ENCODE measurements around the gene RIPOR3.
"Not testable (repeated sequence)": the region's sequence is repeated elsewhere in the genome, so short reads cannot be mapped to it uniquely, and the experiment has no call there.

RIPOR3 gene

GRCh38 chr20:50578061-50578777 is 113.1 kb downstream of the RIPOR3 start:
- FAIRE-seq: peak; percentile 9
- DNase-seq (ENCODE audit: low spot score): no peak

GRCh38 chr20:50577175-50578018 is 113.9 kb downstream of the RIPOR3 start:
- peak; percentile 37 for FAIRE-seq
- no peak for DNase-seq (ENCODE audit: low spot score)

DNA sequence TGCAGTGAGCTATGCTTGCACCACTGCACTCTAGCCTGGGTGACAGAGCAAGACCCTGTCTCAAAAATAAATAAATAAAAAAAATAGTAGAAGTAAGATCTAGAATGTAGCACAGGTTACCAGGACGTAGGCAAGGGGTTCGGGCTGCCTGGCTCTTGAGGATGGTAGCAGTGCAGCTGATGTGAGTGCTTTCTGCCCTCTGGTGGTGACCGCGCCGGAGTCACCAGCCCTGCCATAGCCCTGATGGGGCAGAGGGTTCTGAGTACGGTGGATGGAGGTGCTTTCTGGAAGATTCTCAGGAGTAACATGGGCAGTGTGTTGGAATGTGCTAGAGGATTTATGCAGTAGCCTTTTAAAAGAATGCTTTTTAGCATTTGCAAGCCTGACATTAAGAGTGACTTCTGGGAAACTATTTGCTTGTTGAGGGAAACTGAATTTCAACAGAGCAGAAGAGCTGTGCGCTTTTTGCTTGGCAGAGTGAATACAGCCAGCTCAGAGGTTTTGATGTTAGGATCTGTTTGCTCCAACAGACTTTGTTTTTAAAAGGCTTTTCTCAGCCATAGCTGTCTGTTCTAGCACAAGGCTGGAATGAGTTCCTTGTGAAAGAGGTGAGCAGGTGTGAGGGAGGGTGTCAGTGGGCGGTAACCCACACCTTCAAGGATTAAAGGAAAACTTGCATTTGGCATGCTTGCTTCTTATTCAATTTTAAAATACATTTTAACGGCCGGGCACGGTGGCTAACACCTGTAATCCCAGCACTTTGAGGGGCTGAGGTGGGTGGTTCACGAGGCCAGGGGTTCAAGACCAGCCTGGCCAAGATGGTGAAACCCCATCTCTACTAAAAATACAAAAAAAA is 115.2 kb downstream of the RIPOR3 start:
- peak; percentile 62 for DNase-seq (ENCODE audit: low spot score)
- FAIRE-seq: peak; percentile 53

- FAIRE-seq (no peak), DNase-seq (ENCODE audit: low spot score) (no peak)
Observed at GRCh38 chr20:50574586-50574985, 116.8 kb downstream of the RIPOR3 start.

- no peak for DNase-seq (ENCODE audit: low spot score)
- no peak for FAIRE-seq
Observed at GRCh38 chr20:50574108-50574507, 117.2 kb downstream of the RIPOR3 start.

DNA sequence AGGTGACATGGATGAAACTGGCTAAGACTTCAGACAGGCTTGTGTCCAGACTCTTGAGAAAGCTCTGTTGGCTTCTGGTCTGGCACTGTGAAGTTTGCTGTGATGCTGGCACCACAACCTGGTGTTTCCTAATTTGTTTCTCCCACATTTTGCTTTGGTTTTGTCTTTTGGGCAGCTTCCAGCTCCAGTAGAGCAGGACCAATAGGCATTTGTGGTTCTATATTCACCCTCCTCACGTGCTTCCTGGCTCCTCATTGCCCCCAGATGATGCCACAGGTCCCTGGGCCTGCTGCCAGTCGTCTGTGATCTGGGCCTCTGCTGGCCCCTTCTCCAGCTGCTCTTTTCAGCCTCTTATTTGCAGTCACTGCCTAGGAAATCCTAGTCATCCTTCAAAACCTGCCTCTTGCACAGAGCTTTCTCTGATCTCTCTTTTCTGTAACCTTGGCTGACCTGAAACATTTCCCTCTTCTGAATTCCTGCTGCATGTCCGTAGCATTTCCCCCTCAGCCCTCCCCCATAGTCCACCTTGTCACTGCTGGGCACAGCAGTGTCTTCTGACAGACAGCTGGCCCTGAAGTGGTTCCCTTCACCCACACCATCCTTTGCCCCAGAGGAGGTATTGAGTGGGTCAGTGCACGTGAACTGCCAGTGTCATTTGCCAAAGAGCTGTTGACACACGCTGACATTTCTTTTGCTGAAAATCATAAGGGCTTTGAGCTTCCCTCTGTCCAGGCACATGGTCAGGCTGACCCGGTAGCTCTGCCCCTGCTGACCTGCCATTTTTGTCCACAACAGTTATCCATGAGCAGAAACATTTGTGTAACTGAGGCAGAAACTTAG is 118.2 kb downstream of the RIPOR3 start:
- peak; percentile 23 for FAIRE-seq
- no peak for DNase-seq (ENCODE audit: low spot score)

GRCh38 chr20:50571466-50571865 is 119.9 kb downstream of the RIPOR3 start:
- FAIRE-seq (no peak), DNase-seq (ENCODE audit: low spot score) (no peak)

DNA sequence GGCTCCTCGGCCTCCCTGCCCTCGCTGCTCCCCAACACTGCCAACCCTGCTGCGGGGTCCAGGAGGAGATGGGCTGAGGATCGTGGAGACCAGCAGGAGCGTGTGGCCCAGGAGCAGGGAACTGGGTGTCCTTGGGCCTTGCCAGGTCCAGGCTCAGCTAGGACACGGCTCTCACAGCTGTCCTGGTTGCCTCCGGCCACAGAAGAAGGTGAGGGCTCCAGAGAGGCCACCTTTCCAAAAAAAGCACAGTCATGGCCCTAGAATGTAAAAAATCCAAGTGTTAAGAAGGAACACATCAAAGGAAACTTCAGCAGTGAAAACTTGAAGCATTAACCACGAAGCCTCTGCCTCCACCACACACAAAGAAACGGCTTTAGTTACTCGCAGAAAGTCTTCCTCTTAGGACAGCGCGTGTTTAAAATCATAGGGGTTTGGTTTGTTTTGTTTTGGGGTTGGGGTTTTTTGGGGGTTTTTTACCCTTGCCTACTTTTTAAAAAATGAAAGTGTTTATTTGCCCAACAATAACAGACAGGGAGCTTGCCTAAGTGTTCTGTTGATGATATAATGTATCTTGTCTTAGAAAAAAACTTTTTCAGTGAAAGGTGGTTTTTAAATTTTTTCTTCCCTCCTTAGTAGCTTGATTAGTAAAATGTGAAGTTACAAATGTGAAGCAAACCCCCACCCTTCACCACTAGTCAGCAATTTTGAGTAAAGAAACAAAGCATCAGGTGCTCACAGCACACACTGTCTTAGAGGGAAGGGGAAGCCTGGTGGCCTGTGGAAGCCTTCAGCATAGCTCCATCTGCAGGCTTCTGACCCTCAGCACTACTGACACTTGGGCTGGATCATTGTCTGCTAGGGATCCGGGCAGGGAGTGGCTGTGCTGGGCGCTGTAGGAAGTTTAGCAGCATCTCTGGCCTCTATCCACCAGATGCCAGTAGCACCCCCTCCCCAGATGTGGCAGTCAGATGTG is 121.2 kb downstream of the RIPOR3 start:
- FAIRE-seq: no peak
- no peak for DNase-seq (ENCODE audit: low spot score)

DNA sequence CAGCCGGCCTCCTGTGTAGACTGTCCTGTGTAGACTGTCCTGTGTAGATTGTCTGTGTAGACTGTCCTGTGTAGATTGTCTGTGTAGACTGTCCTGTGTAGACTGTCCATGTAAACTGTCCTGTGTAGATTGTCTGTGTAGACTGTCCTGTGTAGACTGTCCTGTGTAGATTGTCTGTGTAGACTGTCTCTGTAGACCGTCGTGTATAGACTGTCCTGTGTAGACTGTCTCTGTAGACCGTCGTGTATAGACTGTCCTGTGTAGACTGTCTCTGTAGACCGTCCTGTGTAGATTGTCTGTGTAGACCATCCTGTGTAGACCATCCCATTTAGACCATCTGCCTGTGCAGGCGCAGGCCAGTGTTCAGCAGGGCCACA is 121.9 kb downstream of the RIPOR3 start:
- not testable (repeated sequence) for DNase-seq (ENCODE audit: low spot score)
- peak; percentile 97 for FAIRE-seq

DNA sequence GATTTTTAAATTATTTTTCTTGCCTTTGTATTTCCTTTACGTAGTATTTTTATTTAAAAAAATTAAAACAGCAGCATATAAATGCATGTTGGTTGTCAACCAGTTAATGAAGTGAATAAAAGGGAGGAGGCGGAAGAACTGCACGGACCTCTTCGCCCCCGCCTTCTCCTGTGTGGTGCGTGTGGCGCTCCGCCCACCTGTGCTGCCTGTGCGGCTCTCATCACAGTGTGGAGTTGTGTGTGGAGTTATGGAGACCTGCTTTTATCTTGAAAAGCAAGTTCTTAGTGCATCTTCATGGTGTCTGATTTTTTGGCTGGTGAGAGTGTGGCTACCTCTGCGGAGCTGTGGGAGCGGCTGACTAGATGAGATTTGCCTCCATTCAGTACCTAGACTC is 122.8 kb downstream of the RIPOR3 start:
- FAIRE-seq (no peak), DNase-seq (ENCODE audit: low spot score) (no peak)

- FAIRE-seq (no peak), DNase-seq (ENCODE audit: low spot score) (no peak)
Observed at GRCh38 chr20:50567860-50568548, 123.3 kb downstream of the RIPOR3 start.

- DNase-seq (ENCODE audit: low spot score) (no peak), FAIRE-seq (no peak)
Observed at GRCh38 chr20:50565871-50566270, 125.5 kb downstream of the RIPOR3 start.

DNA sequence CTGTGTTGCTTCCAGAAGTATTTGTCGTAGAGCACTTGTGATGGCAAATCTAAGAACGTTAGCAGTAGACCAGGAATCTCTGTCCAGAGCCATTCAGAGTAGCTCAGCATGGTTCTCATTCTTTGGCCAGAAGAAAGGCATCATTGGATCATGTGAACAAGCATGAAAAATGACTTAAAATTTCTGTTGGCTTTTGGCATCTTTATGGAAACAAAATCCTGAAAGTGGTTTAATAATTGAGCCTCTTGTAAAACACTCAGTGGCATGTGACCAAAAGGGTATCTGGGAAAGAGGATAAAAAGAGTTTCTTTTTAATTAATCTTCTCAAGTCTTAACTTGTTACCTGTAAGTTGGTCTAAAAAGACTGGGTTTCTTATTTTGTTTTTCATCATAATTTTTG is 126.0 kb downstream of the RIPOR3 start:
- DNase-seq (ENCODE audit: low spot score) (no peak), FAIRE-seq (no peak)

- no peak for DNase-seq (ENCODE audit: low spot score)
- no peak for FAIRE-seq
Observed at GRCh38 chr20:50563133-50563944, 128.0 kb downstream of the RIPOR3 start.

DNA sequence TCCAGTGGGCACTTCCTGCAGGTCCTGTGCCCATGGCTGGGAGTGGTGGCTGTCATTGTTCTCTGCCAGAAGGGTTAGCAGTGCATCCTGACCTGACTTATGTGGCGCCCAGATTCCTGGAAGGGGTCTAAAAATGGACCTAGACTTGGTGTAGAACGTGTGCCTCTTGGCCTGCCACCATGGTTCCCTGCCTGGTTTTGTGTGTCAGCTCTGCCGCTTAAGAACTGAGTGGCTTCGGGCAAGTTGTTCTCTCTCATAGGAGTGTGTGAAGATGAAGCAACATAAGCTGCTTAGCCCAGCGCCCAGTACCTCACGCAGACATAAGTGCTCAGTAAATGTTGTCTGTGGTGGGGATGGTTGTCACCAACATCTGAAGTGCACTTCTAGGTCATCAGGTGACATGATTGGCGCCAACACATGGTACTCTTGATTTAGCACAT is 129.1 kb downstream of the RIPOR3 start:
- DNase-seq (ENCODE audit: low spot score) (no peak), FAIRE-seq (peak; percentile 48)

GRCh38 chr20:50561379-50562078 is 129.8 kb downstream of the RIPOR3 start:
- DNase-seq (ENCODE audit: low spot score) (peak; percentile 95), FAIRE-seq (no peak)

GRCh38 chr20:50560867-50561266 is 130.5 kb downstream of the RIPOR3 start:
- FAIRE-seq (peak; percentile 13), DNase-seq (ENCODE audit: low spot score) (no peak)
